Panc1 (cell line): ENCODE measurements around the gene SHC4. TPM values are rescaled to one million over a fixed set of nuclear protein-coding genes. Genes with fewer than 3 reads are reported as not detected.

Experiments used
- ATAC-seq: fragments of 200-7000 bp; cut with Tn5 transposase; 2 replicates; pipeline ENCODE4 v1.9.1; 2020; ENCODE audit warnings: mild to moderate bottlenecking, moderate library complexity
- BruUV-seq: library from RNA; stranded (reverse); fragments of 400-500 nt; replicated peaks from 2 replicates; lab custom pipeline; 2021; lab: Mats Ljungman, UMichigan
- CTCF ChIA-PET: fragments of 300-600 bp; sonication (Branson Sonifier 250); formaldehyde crosslinking; loops from one replicate; lab custom pipeline; 2022; ENCODE audit warnings: antibody characterized with exemption; lab: Charles Lee
- POLR2A ChIA-PET: fragments of 300-600 bp; sonication (Branson Sonifier 250); formaldehyde crosslinking; loops from one replicate; lab custom pipeline; 2022; ENCODE audit warnings: antibody characterized with exemption; lab: Charles Lee
- DNase-seq: peaks from one replicate; pipeline ENCODE4 v3.0.0-alpha.2; 2010; ENCODE audit warnings: low read depth, low spot score
- H3K27ac ChIP-seq: 2 replicates; pipeline ENCODE4 v1.5.1; 2011; ENCODE audit warnings: mild to moderate bottlenecking, low read length, inconsistent platforms
- H3K27me3 ChIP-seq: fragments of 200-500 bp; sonication (Bioruptor generic); 2 replicates; pipeline ENCODE4 v1.6.0; 2014; ENCODE audit warnings: low read length, inconsistent platforms; ENCODE audit not compliant: control insufficient read depth, insufficient read depth
- H3K36me3 ChIP-seq: fragments of 200-500 bp; sonication (Bioruptor generic); 2 replicates; pipeline ENCODE4 v1.5.1; 2014; ENCODE audit warnings: inconsistent platforms, mild to moderate bottlenecking, low read length, moderate library complexity; ENCODE audit not compliant: control insufficient read depth, insufficient read depth
- H3K4me1 ChIP-seq: 2 replicates; pipeline ENCODE4 v1.5.1; 2011; ENCODE audit warnings: inconsistent platforms, mild to moderate bottlenecking, low read length, moderate library complexity; ENCODE audit not compliant: control insufficient read depth, insufficient read depth
- H3K4me3 ChIP-seq, 2 experiments: 2 replicates each; pipeline ENCODE4 v1.5.1; 2011 to 2012; ENCODE audit warnings: low read depth in 2 of 2, low read length in 2 of 2, mild to moderate bottlenecking in 2 of 2, inconsistent platforms in 1 of 2, moderate library complexity in 1 of 2
- H3K9me3 ChIP-seq: fragments of 200-500 bp; sonication (Bioruptor generic); 2 replicates; pipeline ENCODE4 v1.5.1; 2014; ENCODE audit warnings: low read depth, mild to moderate bottlenecking, inconsistent platforms, low read length, moderate library complexity; ENCODE audit not compliant: control insufficient read depth, insufficient read depth
- CTCF ChIP-seq: fragments of 450-650 bp; IDR thresholded peaks from 2 replicates; pipeline ENCODE4 v1.5.1; 2017; ENCODE audit warnings: mild to moderate bottlenecking
- POLR2AphosphoS5 ChIP-seq: IDR thresholded peaks from 2 replicates; pipeline ENCODE4 v1.6.1; 2012; ENCODE audit warnings: mild to moderate bottlenecking, low read depth, low read length, moderate library complexity
- REST ChIP-seq, 2 experiments: IDR thresholded peaks; 2 replicates each; pipeline ENCODE4 v1.6.1; 2011 to 2012; ENCODE audit warnings: low read depth in 2 of 2, control low read depth in 1 of 2, low read length in 1 of 2, mild to moderate bottlenecking in 1 of 2, moderate library complexity in 1 of 2; ENCODE audit not compliant: insufficient read depth in 1 of 2
- SIN3A ChIP-seq: IDR thresholded peaks from 2 replicates; pipeline ENCODE4 v1.6.1; 2012; ENCODE audit warnings: low read depth, mild to moderate bottlenecking, low read length, moderate library complexity, borderline replicate concordance; ENCODE audit not compliant: insufficient read depth
- TCF7L2 ChIP-seq: IDR thresholded peaks from 2 replicates; pipeline ENCODE4 v1.6.1; 2011; ENCODE audit warnings: mild to moderate bottlenecking, low read depth, low read length, inconsistent platforms
- in situ Hi-C: cut with HindIII; loops from 2 replicates; pipeline ENCODE4 v1.10.0; 2016; ENCODE audit warnings: low sequenced_read_pairs, low pct_unique_long_range_greater_than_20kb
- intact Hi-C: fragments of 100-400 bp; cut with micrococcal nuclease; formaldehyde crosslinking; loops from one replicate; pipeline ENCODE4 v1.10.0; 2022; ENCODE audit not compliant: unreplicated experiment
- total RNA-seq: library from RNA; stranded (reverse); gene quantifications from one replicate; pipeline ENCODE4 v1.2.1, GENCODE V29; 2021; ENCODE audit not compliant: unreplicated experiment

The SHC4 gene
- total RNA-seq, 1 experiment from 2014 or later = 0.10 TPM

DNA sequence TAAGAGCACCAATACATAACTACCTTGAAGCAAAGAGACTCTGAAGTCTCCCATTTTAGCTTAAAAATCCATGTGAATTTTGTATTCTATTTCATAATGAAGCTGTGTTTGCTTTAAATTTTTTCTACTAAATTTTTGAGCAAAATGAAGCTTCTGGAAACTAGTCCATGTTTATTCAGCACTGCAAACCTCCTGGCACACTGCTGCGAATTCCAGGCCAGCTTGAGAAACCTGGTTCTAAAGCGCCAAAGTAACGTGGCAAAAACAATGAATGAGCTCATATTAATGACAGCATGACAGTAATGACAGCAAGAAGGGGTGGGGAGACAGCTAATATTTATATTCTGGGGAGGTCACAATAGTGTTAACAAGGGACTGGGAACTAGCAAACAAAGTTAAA is 178.5 kb downstream of the SHC4 start:
- H3K27ac ChIP-seq = no peak overlapping the region
- no TSS peak for BruUV-seq
- in situ Hi-C loops = no loop called here
- TF ChIP-seq SIN3A = no peak
- no peak for TF ChIP-seq TCF7L2
- no peak for TF ChIP-seq REST (IDR thresholded peaks at IDR 0.05; ENCODE audit: insufficient read depth in 1 of 2, low read depth in 2 of 2, low read length in 1 of 2)
- no peak overlapping the region for H3K4me3 ChIP-seq
- no peaks in the 10 kb centered on the region for H3K27me3 ChIP-seq
- ATAC-seq = no peak
- no peak for DNase-seq
- POLR2A ChIA-PET = no interaction called here
- H3K4me1 ChIP-seq = no peaks in the 10 kb centered on the region
- intact Hi-C loops = no loop called here
- peaks cover 18% of the 10 kb centered on the region for H3K36me3 ChIP-seq
- CTCF ChIA-PET = no interaction called here
- no peaks in the 10 kb centered on the region for H3K9me3 ChIP-seq

GRCh38 chr15:48784756-48785155 is 179.0 kb downstream of the SHC4 start:
- POLR2A ChIA-PET = no interaction called here
- intact Hi-C loops = no loop called here
- Histone ChIP-seq H3K27me3 (no peaks in the 10 kb centered on the region), H3K9me3 (no peaks in the 10 kb centered on the region), H3K36me3 (peaks cover 18% of the 10 kb centered on the region), H3K4me3 (no peak overlapping the region), H3K27ac (no peak overlapping the region), H3K4me1 (no peaks in the 10 kb centered on the region)
- TF ChIP-seq TCF7L2 (no peak), POLR2AphosphoS5 (no peak), CTCF (no peak), SIN3A (no peak), REST (IDR thresholded peaks at IDR 0.05; ENCODE audit: insufficient read depth in 1 of 2, low read depth in 2 of 2, low read length in 1 of 2) (no peak)
- DNase-seq (no peak), ATAC-seq (no peak)
- CTCF ChIA-PET = no interaction called here
- in situ Hi-C loops = no loop called here
- no TSS peak for BruUV-seq
